Ishikawa (cell line): ENCODE measurements around the gene TMEM191B.
"Not testable (repeated sequence)": the region's sequence is repeated elsewhere in the genome, so short reads cannot be mapped to it uniquely, and the experiment has no call there.

Source experiments
- CEBPB ChIP-seq: IDR thresholded peaks from 2 replicates; pipeline ENCODE4 v1.6.1; 2012
- EGR1 ChIP-seq: IDR thresholded peaks from 2 replicates; pipeline ENCODE4 v1.6.1; 2012
- FOXM1 ChIP-seq: IDR thresholded peaks from 2 replicates; pipeline ENCODE4 v1.6.1; 2012; ENCODE audit warnings: low read depth, borderline replicate concordance
- TAF1 ChIP-seq: IDR thresholded peaks from 2 replicates; pipeline ENCODE4 v1.6.1; 2012; ENCODE audit warnings: low read depth, mild to moderate bottlenecking
- TEAD4 ChIP-seq: IDR thresholded peaks from 2 replicates; pipeline ENCODE4 v1.6.1; 2012
- TF ChIP-seq, protein P1 (sequence below): IDR thresholded peaks from 2 replicates; pipeline ENCODE4 v1.6.1; 2012

Gene TMEM191B

DNA sequence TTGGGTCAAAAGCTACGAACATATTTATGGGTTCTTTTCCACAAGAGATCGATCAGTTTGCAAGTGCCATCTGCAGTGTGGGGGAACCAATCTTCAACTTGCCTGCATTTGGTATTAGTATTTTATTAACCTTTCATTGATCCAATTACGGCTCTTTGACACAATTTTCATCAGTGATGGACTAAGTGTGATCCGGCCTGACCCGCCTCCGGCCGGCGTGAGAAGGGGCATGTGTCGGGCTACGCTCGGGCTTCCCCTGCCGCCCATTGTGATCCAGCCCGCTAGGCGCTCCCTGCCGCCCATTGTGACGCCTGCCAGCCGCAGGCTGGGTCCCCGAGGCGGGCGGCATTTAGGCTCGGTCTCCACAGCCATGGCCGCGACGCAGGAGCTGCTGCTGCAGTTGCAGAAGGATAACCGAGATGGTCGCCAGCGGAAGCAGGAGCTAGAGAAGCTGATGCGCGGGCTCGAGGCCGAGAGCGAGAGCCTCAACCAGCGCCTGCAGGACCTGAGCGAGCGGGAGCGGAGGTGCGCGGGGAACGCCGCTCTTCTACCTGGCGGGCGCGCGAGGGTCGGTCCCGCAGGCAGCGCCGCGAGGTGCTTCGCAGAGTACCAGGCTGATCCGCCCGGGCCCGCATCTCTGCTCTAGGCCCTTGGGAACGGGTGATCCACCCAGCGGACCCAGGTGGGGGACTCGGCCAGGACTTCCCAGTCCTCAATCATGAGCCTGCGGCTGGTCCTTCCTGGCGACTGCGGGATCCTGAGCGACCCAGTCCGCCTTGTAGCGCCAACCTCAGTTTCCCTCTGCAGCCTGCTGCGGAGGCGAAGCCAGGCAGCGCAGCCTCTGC, at the start of gene TMEM191B:
Gene TMEM191B (plus strand): TSS at position 51 of the 845 bp plus-strand sequence. CDS start 179 bp downstream, at position 230.
- TF ChIP-seq CEBPB, FOXM1, TAF1: not testable (repeated sequence)

DNA sequence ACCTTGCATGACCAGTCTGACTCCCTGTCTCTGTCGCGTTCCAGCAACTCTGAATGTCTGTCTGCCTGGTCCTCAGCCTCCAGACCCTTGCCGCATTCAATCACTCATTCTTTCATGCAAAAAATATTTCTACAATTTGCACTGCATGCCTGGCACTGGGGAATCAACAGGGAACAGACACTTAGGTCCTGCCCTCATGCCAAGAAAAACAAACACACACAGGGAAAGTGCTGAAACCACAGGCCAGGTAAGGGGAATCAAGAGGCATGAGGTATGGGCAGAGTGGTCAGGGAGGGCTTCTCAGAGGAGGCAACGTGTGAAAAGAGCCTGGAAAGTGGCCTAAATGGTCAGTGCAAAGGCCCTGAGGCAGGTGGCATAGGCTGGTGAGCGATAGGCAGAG, 9.5 kb upstream of the TMEM191B start, which contains the start of gene GGTLC3:
Gene GGTLC3 (minus strand): TSS at position 101 of the 400 bp plus-strand sequence. CDS start 264 bp downstream, outside the sequence.
- TF ChIP-seq, protein P1, sequence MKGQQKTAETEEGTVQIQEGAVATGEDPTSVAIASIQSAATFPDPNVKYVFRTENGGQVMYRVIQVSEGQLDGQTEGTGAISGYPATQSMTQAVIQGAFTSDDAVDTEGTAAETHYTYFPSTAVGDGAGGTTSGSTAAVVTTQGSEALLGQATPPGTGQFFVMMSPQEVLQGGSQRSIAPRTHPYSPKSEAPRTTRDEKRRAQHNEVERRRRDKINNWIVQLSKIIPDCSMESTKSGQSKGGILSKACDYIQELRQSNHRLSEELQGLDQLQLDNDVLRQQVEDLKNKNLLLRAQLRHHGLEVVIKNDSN: not testable (repeated sequence)
- TF ChIP-seq EGR1, TEAD4: not testable (repeated sequence)
